HAP-1 (cell line): ENCODE results near the gene ZNF536.

ENCODE experiments used
- DNase-seq, 2 experiments: peaks; one replicate each; pipeline ENCODE4 v3.0.0-alpha.2; 2016 to 2020; ENCODE audit warnings: low spot score in 2 of 2
- H3K27me3 ChIP-seq: fragments of 250-450 bp; sonication (Bioruptor Pico); 2 replicates; pipeline ENCODE4 v1.5.1; 2020; ENCODE audit warnings: low read depth, mild to moderate bottlenecking, moderate library complexity
- H3K36me3 ChIP-seq: fragments of 250-450 bp; sonication (Bioruptor Pico); replicated peaks from 2 replicates; pipeline ENCODE4 v1.5.1; 2020; ENCODE audit warnings: mild to moderate bottlenecking
- H3K4me1 ChIP-seq: fragments of 250-450 bp; sonication (Bioruptor Pico); 2 replicates; pipeline ENCODE4 v1.5.1; 2020; ENCODE audit warnings: mild to moderate bottlenecking
- H3K4me3 ChIP-seq: fragments of 250-450 bp; sonication (Bioruptor Pico); 2 replicates; pipeline ENCODE4 v1.5.1; 2020; ENCODE audit warnings: mild to moderate bottlenecking, moderate library complexity
- H3K9me3 ChIP-seq: fragments of 250-450 bp; sonication (Bioruptor Pico); 2 replicates; pipeline ENCODE4 v1.5.1; 2020; ENCODE audit warnings: mild to moderate bottlenecking, moderate library complexity
- in situ Hi-C: fragments of 300-500 bp; cut with MboI; formaldehyde crosslinking; loops from 3 replicates; pipeline ENCODE4 v1.14.3; 2020; ENCODE audit warnings: low sequenced_read_pairs, inconsistent platforms, mixed read lengths

ZNF536 gene

GRCh38 chr19:30552593-30552992 lies 180.4 kb downstream of the ZNF536 start:
- no peaks in the 10 kb centered on the region for H3K9me3 ChIP-seq
- H3K27me3 ChIP-seq: no peaks in the 10 kb centered on the region
- H3K36me3 ChIP-seq: peaks cover 4% of the 10 kb centered on the region
- no peak for DNase-seq
- in situ Hi-C loops: no loop called here
- H3K4me1 ChIP-seq: peaks cover 7% of the 10 kb centered on the region
- H3K4me3 ChIP-seq: no peak overlapping the region

DNA sequence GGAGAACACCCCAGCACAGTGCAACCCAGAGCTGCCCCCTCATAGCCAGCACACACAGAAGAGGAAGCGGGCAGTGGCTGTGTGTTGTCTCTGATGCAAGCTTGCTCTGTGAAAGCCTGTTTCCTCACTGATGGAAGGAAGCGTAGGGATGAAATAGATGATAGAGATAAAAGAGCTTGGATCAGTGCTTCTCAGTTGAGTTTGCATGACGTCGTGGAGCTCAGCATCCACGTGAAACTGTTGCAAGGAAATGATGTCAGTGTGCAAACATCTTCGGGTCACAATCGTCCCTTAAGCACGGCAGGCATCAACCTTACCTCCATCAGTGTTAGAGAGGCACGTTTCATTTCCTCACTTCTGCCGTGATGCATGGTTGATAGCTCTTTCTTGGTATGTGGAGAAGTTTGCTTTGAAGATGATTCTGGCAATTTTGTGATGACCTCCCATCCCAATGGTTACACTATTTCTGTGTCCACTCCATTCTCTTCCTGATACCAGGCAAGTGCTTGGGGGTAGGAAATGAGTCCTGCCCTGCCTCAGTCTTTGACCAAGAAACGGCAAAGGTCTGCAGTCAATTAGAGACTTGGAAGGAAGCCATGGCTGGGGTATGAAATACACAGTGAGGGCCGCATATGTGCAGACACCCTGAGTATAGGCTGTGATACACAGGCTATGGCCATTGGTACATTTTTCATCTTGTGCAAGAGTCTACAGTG lies 183.0 kb downstream of the ZNF536 start:
- Histone ChIP-seq H3K4me3 (no peak overlapping the region), H3K36me3 (no peaks in the 10 kb centered on the region; the same call in 1 of the 2 replicates), H3K27me3 (no peaks in the 10 kb centered on the region), H3K9me3 (no peaks in the 10 kb centered on the region), H3K4me1 (no peaks in the 10 kb centered on the region)
- in situ Hi-C loops: no loop called here
- no peak for DNase-seq

DNA sequence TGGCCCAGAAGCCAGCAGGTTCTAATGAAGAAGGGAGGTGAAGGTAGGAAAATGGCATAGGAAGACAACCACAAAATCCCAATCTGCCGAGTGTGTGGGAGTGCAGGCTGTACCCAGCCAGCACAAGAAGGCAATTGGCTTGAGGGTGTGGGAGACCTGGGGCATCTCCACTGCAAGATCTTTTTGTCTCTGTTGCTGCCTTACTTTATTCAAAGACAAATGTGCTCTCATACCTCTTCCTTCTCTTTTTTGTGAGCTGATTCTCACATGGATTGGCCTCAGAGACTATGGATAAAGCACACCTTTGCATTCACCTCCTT lies 183.6 kb downstream of the ZNF536 start:
- no peak for DNase-seq
- H3K4me1 ChIP-seq: no peaks in the 10 kb centered on the region
- in situ Hi-C loops: no loop called here
- H3K36me3 ChIP-seq: no peaks in the 10 kb centered on the region; the same call in 1 of the 2 replicates
- H3K9me3 ChIP-seq: no peaks in the 10 kb centered on the region
- H3K4me3 ChIP-seq: no peak overlapping the region
- H3K27me3 ChIP-seq: no peaks in the 10 kb centered on the region

DNA sequence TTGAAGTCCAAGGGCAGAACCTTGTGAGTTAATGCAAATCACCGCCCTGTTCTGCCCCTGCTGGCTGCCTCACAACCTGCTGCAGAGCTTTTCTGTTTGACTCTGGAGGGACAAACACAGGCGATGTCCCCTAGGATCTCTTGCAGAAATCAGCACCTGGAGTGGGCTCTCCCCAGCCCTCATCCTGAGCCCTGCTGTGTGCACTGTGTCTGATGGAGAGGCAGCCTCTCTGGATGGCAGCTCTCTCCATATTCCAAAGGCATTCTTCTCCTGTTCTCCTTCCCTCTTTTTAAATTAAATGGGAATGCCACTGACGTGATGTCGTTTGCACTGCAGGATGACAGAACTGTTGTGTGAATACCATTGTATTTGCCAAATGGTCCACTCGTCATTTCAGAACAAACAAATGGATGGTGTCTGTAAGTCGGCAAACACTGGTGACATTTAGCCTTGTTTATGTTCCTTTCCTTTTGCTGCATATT lies 184.1 kb downstream of the ZNF536 start:
- H3K4me3 ChIP-seq: no peak overlapping the region
- H3K36me3 ChIP-seq: no peaks in the 10 kb centered on the region; the same call in 1 of the 2 replicates
- no peak for DNase-seq
- no peaks in the 10 kb centered on the region for H3K9me3 ChIP-seq
- no peaks in the 10 kb centered on the region for H3K4me1 ChIP-seq
- no peaks in the 10 kb centered on the region for H3K27me3 ChIP-seq
- in situ Hi-C loops: no loop called here

DNA sequence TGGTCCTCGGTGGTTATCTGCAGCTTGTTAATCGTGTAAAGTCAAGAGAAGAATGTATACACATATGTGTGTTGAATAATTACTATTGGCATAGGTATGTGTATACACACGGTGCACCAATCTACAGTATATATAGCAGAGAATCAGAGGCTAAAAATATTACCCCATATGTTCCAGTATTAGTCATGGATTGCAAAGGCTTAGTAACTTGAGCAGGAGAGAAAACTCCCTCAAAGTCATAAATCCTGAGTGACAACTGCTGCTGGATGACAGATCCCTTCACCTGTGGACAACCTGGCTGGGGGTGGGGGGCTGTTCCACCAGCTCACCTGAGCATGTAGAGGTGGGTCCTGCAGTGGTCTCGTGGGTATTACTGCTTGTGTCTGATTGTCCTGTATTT lies 185.0 kb downstream of the ZNF536 start:
- in situ Hi-C loops: no loop called here
- Histone ChIP-seq H3K36me3 (no peaks in the 10 kb centered on the region; the same call in 1 of the 2 replicates), H3K4me3 (no peak overlapping the region), H3K9me3 (no peaks in the 10 kb centered on the region), H3K4me1 (no peaks in the 10 kb centered on the region), H3K27me3 (no peaks in the 10 kb centered on the region)
- no peak for DNase-seq

DNA sequence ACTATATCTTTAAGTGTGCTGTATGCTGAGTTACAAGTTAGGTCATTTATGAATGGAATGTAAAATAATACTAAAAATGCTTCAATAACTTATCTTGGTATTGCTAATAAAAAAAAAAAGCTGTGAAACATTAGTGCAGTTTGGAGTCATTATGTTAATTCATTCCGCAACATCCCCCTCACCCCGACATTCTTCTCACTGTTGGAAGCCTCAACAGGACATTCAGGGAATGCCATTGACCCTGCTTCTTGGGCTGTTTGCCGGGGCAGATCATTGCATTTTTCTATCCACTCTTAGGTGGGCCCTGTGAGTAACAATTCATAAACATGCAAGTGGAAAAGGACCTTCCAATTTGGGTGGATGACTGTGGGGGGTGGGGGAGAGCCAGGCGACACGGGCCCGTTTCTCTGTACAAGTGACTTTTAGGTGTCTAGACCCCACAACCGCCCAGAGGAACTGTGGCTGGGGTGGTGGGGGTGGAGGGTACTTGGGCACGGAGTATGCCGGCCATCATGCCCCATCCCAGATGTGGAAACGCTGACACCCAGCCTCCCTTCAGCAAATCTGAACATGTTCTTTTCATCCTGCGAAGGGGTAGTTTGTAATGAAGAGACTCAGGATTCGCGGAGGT lies 185.9 kb downstream of the ZNF536 start:
- DNase-seq: no peak
- in situ Hi-C loops: no loop called here
- no peaks in the 10 kb centered on the region for H3K4me1 ChIP-seq
- no peaks in the 10 kb centered on the region for H3K27me3 ChIP-seq
- no peaks in the 10 kb centered on the region for H3K9me3 ChIP-seq
- H3K36me3 ChIP-seq: no peaks in the 10 kb centered on the region; the same call in 1 of the 2 replicates
- H3K4me3 ChIP-seq: no peak overlapping the region

GRCh38 chr19:30558793-30559192 lies 186.6 kb downstream of the ZNF536 start:
- Histone ChIP-seq H3K36me3 (no peaks in the 10 kb centered on the region; the same call in 1 of the 2 replicates), H3K27me3 (no peaks in the 10 kb centered on the region), H3K9me3 (no peaks in the 10 kb centered on the region), H3K4me3 (no peak overlapping the region), H3K4me1 (no peaks in the 10 kb centered on the region)
- in situ Hi-C loops: no loop called here
- no peak for DNase-seq

DNA sequence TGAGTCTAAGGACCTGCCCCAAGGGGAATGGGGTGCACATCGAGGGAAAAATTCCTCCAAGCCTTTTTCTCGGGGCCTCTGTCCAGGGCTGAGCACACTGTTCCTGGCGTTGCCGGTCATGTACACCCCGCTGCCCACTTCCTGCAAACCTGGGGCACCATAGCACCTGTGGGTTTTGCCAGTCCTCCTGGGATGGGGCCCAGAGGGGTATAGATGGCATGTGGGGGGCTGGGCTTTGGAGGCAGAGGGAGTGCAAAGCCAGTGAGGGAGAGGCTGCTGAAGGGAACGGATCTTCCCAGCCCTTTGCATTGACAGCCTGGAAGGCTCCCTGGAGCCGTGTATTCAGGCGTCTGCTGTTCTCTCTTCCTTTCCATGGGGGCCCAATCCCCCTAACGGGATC lies 187.3 kb downstream of the ZNF536 start:
- Histone ChIP-seq H3K36me3 (no peaks in the 10 kb centered on the region; the same call in 1 of the 2 replicates), H3K9me3 (no peaks in the 10 kb centered on the region), H3K4me3 (no peak overlapping the region), H3K4me1 (peaks cover 3% of the 10 kb centered on the region), H3K27me3 (no peaks in the 10 kb centered on the region)
- in situ Hi-C loops: no loop called here
- no peak for DNase-seq

- Histone ChIP-seq H3K4me3 (no peak overlapping the region), H3K4me1 (peaks cover 8% of the 10 kb centered on the region), H3K36me3 (no peaks in the 10 kb centered on the region), H3K27me3 (no peaks in the 10 kb centered on the region), H3K9me3 (no peaks in the 10 kb centered on the region)
- DNase-seq: no peak
- in situ Hi-C loops: no loop called here
Measured at GRCh38 chr19:30562981-30563380, 190.8 kb downstream of the ZNF536 start.

DNA sequence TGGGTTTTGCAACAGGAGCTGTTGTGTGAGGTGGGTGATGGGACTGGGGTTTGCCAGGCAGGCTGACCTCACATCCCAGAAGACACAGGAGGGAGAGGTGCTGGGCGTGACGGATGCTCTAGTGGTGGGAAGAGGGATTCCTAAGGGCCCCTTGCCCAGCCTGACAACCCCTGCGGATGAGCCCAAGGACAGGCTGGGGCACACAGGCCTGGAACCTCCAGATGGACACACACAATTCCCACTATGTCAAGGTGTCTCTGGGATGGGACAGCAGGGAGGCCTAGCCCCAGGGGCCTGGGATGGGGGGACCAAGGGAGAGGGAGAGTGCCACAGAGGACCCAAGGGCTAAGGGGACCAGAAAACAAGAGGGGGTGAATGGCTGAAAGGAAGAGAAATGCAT lies 191.5 kb downstream of the ZNF536 start:
- in situ Hi-C loops: no loop called here
- Histone ChIP-seq H3K27me3 (no peaks in the 10 kb centered on the region), H3K4me3 (no peak overlapping the region), H3K4me1 (peaks cover 8% of the 10 kb centered on the region), H3K9me3 (no peaks in the 10 kb centered on the region), H3K36me3 (no peaks in the 10 kb centered on the region)
- DNase-seq: no peak

- Histone ChIP-seq H3K9me3 (no peaks in the 10 kb centered on the region), H3K36me3 (no peaks in the 10 kb centered on the region), H3K4me3 (no peak overlapping the region), H3K4me1 (peaks cover 8% of the 10 kb centered on the region), H3K27me3 (no peaks in the 10 kb centered on the region)
- in situ Hi-C loops: no loop called here
- DNase-seq: peak; percentile 59 to 60
Measured at GRCh38 chr19:30564551-30565011, 192.4 kb downstream of the ZNF536 start.

- in situ Hi-C loops: no loop called here
- no peak for DNase-seq
- Histone ChIP-seq H3K36me3 (no peaks in the 10 kb centered on the region), H3K27me3 (no peaks in the 10 kb centered on the region), H3K9me3 (no peaks in the 10 kb centered on the region), H3K4me3 (no peak overlapping the region), H3K4me1 (peaks cover 8% of the 10 kb centered on the region)
Measured at GRCh38 chr19:30565636-30566035, 193.5 kb downstream of the ZNF536 start.

DNA sequence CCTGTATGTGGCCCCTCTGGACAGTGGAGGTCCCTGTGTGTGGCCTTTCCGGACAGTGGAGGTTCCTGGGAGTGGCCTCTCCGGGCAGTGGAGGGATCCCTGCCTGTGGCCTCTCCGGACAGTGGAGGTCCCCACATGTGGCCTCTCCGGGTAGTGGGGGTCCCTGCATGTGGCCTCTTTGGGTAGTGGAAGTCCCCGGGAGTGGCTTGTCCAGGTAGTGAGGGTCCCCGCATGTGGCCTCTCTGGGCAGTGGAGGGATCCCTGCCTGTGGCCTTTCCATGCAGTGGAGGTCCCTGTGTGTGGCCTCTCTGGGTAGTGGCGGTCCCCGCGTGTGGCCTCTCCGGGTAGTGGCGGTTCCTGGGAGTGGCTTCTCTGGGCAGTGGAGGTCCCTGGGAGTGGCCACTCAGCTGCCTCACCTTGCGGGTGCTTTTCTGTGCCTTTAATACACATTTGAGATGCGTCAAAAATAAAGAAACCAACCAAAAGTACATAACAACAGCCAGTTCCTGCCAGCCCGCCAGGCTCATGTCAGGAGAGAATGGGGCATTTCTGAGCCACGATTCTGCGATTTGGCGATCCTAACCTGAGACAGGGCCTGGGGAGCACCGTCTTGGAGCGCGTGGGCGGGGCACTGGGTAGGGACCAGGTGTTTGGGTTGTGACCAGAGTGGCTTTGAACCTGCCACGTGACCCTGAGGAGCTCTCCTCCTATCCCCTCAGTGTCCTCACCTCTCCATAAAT lies 194.7 kb downstream of the ZNF536 start:
- peaks cover 8% of the 10 kb centered on the region for H3K4me1 ChIP-seq
- DNase-seq: no peak
- H3K9me3 ChIP-seq: no peaks in the 10 kb centered on the region
- H3K27me3 ChIP-seq: no peaks in the 10 kb centered on the region
- no peaks in the 10 kb centered on the region for H3K36me3 ChIP-seq
- in situ Hi-C loops: no loop called here
- H3K4me3 ChIP-seq: no peak overlapping the region
